HepG2 (cell line): Measurements from ENCODE around the gene PROX1. TPM values are rescaled to one million over a fixed set of nuclear protein-coding genes. Genes with fewer than 3 reads are reported as not detected.

Source experiments
- BCL6 ChIP-seq: IDR thresholded peaks from 2 replicates; pipeline ENCODE4 v1.6.1; 2016; ENCODE audit warnings: missing genetic modification reagents, missing compliant biosample characterization
- CBX1 ChIP-seq: IDR thresholded peaks from one replicate; pipeline ENCODE4 v1.6.1; 2016; ENCODE audit warnings: antibody characterized with exemption, low read depth
- DR1 ChIP-seq: sonication (generic); formaldehyde crosslinking; IDR thresholded peaks from 2 replicates; pipeline ENCODE4 v1.8.0; 2021; ENCODE audit warnings: mild to moderate bottlenecking, missing genetic modification reagents, inconsistent platforms
- EP300 ChIP-seq, 3 experiments: sonication (generic) in 1 of 3; formaldehyde crosslinking in 1 of 3; IDR thresholded peaks; 2 replicates each; pipeline versions ENCODE4 v1.5.1 to v1.6.1; 2011 to 2020; ENCODE audit warnings: low read depth in 2 of 3, low read length in 2 of 3, borderline replicate concordance in 1 of 3, improper control_type of control experiment in 1 of 3, mild to moderate bottlenecking in 1 of 3, missing genetic modification reagents in 1 of 3, moderate library complexity in 1 of 3
- FOSL2 ChIP-seq: sonication (generic); formaldehyde crosslinking; IDR thresholded peaks from 2 replicates; pipeline ENCODE4 v1.4.0; 2020; ENCODE audit warnings: missing genetic modification reagents
- HDAC2 ChIP-seq: sonication (generic); formaldehyde crosslinking; IDR thresholded peaks from 2 replicates; pipeline ENCODE4 v1.4.0; 2020; ENCODE audit warnings: missing genetic modification reagents
- KDM2A ChIP-seq: sonication (generic); formaldehyde crosslinking; IDR thresholded peaks from 2 replicates; pipeline ENCODE4 v1.4.0; 2020; ENCODE audit warnings: low read depth, missing genetic modification reagents, borderline replicate concordance
- POGZ ChIP-seq: sonication (generic); formaldehyde crosslinking; IDR thresholded peaks from 2 replicates; pipeline ENCODE4 v1.4.0; 2020; ENCODE audit warnings: mild to moderate bottlenecking, missing genetic modification reagents
- SPEN ChIP-seq: sonication (generic); formaldehyde crosslinking; IDR thresholded peaks from 2 replicates; pipeline ENCODE4 v1.5.1; 2020; ENCODE audit warnings: low read depth, mild to moderate bottlenecking, missing genetic modification reagents
- TCF7 ChIP-seq: sonication (generic); IDR thresholded peaks from 2 replicates; pipeline ENCODE4 v1.6.1; 2016; ENCODE audit warnings: antibody characterized with exemption, low read depth
- TEAD3 ChIP-seq: optimal IDR thresholded peaks from 2 replicates; pipeline ENCODE3; 2016; ENCODE audit warnings: borderline replicate concordance
- ZNF280D ChIP-seq: sonication (generic); formaldehyde crosslinking; IDR thresholded peaks from 2 replicates; pipeline ENCODE4 v1.5.1; 2020; ENCODE audit warnings: mild to moderate bottlenecking, missing genetic modification reagents
- ZNF383 ChIP-seq: sonication (generic); formaldehyde crosslinking; IDR thresholded peaks from 2 replicates; pipeline ENCODE4 v1.4.0; 2020; ENCODE audit warnings: missing genetic modification reagents, mild to moderate bottlenecking, borderline replicate concordance
- ZNF430 ChIP-seq: sonication (generic); formaldehyde crosslinking; IDR thresholded peaks from 2 replicates; pipeline ENCODE4 v1.9.0; 2021; ENCODE audit warnings: mild to moderate bottlenecking, missing genetic modification reagents
- ZNF713 ChIP-seq: sonication (generic); formaldehyde crosslinking; IDR thresholded peaks from 2 replicates; pipeline ENCODE4 v1.4.0; 2020; ENCODE audit warnings: mild to moderate bottlenecking, missing genetic modification reagents
- ZNF776 ChIP-seq: sonication (generic); formaldehyde crosslinking; IDR thresholded peaks from 2 replicates; pipeline ENCODE4 v1.4.0; 2020; ENCODE audit warnings: mild to moderate bottlenecking, missing genetic modification reagents
- ZNF883 ChIP-seq: sonication (generic); formaldehyde crosslinking; IDR thresholded peaks from 2 replicates; pipeline ENCODE4 v1.5.1; 2020; ENCODE audit warnings: mild to moderate bottlenecking, missing genetic modification reagents; ENCODE audit errors: not compliant biosample characterization
- polyA plus RNA-seq, 8 experiments: library from polyadenylated mRNA; depleted of rRNA in 3 of 8; stranded (reverse) in 7 of 8; unstranded in 1 of 8; fragments of >200 nt; fragmentation: Illumina TruSeq in 4 of 8; extraction: Trizol in 4 of 8; gene quantifications; 2 replicates each; pipeline versions ENCODE4 v1.2.1 to v1.2.3, GENCODE V29; 2011 to 2016; ENCODE audit warnings: low read depth in 4 of 8, missing spikeins in 1 of 8, mixed read lengths in 1 of 8; ENCODE audit not compliant: insufficient read depth in 1 of 8
- total RNA-seq, 5 experiments: library from RNA; depleted of rRNA; stranded (reverse); fragments of >200 nt; fragmentation: Illumina TruSeq; extraction: Trizol; gene quantifications; 2 replicates each; pipeline ENCODE4 v1.2.3, GENCODE V29; 2016; ENCODE audit warnings: low read depth in 1 of 5
- TF ChIP-seq, protein P1 (sequence below): sonication (generic); formaldehyde crosslinking; IDR thresholded peaks from 2 replicates; pipeline ENCODE4 v1.4.0; 2020; ENCODE audit warnings: missing genetic modification reagents, borderline replicate concordance
- TF ChIP-seq, protein P2 (sequence below): sonication (generic); formaldehyde crosslinking; IDR thresholded peaks from 2 replicates; pipeline ENCODE4 v1.8.0; 2022; ENCODE audit warnings: low read depth, missing genetic modification reagents
- TF ChIP-seq, protein P3 (sequence below): sonication (generic); formaldehyde crosslinking; IDR thresholded peaks from 2 replicates; pipeline ENCODE4 v1.4.0; 2020; ENCODE audit warnings: low read depth, mild to moderate bottlenecking, missing genetic modification reagents

The PROX1 gene
- total and polyA plus RNA-seq, 2 of the 13 experiments (the other 11 are each of a cell fraction or from before 2014, with no cell fraction given) = 12.3 to 30.2 TPM

DNA sequence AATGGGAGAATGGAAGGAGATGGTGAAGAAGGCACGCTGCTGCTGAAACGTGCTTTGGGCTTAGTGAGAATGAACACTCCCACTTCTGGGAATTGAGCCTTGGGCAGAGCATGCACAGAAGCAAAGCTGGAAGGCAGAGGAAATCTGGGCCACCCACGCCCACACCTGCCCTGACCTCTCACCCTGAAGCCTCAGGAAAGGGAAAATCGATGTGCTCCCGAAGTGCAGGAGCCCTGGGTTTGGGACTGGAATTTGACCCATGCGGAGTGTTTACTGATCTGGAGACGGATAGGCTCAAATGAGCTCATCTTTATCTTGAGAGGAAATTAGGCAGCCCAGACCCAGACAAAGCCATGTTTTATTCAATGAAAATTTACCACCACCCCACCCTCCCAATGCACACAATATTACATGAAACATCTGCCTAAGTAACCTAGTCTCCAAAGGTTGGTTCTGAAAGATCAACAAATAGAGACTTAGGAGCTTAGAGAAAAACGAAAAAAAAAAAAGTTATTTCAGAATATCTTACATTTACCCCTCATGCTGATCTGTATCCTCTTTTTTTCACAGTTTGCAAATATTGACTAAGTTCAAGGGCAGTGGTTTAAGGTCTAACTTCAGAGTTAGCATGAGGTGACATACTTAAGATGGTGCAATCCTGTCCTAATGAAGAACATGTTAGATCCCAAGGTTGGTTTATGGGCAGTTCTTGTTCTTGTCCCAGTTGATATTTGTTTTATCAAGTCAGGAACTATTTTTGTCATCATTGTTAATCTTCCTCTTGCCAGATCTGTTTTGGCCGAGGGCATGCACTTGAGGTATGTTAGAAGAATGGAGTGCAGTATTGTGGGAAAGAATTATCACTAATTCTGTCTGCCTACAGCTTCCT lies 63.0 kb downstream of the PROX1 start (continued):
- TF ChIP-seq ZNF883 (CRISPR knock-in tag) (no peak), HDAC2 (CRISPR knock-in tag) (peak; percentile 97), DR1 (CRISPR knock-in tag) (peak; percentile 45), EP300 (IDR thresholded peaks at IDR 0.05; ENCODE audit: low read depth in 2 of 2, low read length in 2 of 2) (peak; percentile 66 to 96), EP300 (CRISPR knock-in tag; IDR thresholded peaks at IDR 0.05; ENCODE audit: borderline replicate concordance) (peak; percentile 96), ZNF776 (CRISPR knock-in tag) (0 out of 2 replicates have a peak, but pooled peaks have one; percentile 32), SPEN (CRISPR knock-in tag) (peak; percentile 83; the same call in 1 of the 2 replicates), POGZ (CRISPR knock-in tag) (peak; percentile 98), BCL6 (CRISPR knock-in tag) (peak; percentile 96), KDM2A (peak; percentile 76), CBX1 (peak; percentile 72), TCF7 (peak; percentile 82), ZNF383 (CRISPR knock-in tag) (no peak), ZNF280D (peak; percentile 71), TEAD3 (CRISPR knock-in tag) (peak; percentile 93), ZNF713 (CRISPR knock-in tag) (no peak), FOSL2 (peak; percentile 87), ZNF430 (CRISPR knock-in tag) (peak; percentile 96)
- TF ChIP-seq, protein P1, sequence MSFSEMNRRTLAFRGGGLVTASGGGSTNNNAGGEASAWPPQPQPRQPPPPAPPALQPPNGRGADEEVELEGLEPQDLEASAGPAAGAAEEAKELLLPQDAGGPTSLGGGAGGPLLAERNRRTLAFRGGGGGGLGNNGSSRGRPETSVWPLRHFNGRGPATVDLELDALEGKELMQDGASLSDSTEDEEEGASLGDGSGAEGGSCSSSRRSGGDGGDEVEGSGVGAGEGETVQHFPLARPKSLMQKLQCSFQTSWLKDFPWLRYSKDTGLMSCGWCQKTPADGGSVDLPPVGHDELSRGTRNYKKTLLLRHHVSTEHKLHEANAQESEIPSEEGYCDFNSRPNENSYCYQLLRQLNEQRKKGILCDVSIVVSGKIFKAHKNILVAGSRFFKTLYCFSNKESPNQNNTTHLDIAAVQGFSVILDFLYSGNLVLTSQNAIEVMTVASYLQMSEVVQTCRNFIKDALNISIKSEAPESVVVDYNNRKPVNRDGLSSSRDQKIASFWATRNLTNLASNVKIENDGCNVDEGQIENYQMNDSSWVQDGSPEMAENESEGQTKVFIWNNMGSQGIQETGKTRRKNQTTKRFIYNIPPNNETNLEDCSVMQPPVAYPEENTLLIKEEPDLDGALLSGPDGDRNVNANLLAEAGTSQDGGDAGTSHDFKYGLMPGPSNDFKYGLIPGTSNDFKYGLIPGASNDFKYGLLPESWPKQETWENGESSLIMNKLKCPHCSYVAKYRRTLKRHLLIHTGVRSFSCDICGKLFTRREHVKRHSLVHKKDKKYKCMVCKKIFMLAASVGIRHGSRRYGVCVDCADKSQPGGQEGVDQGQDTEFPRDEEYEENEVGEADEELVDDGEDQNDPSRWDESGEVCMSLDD = peak; percentile 92
- TF ChIP-seq, protein P2, sequence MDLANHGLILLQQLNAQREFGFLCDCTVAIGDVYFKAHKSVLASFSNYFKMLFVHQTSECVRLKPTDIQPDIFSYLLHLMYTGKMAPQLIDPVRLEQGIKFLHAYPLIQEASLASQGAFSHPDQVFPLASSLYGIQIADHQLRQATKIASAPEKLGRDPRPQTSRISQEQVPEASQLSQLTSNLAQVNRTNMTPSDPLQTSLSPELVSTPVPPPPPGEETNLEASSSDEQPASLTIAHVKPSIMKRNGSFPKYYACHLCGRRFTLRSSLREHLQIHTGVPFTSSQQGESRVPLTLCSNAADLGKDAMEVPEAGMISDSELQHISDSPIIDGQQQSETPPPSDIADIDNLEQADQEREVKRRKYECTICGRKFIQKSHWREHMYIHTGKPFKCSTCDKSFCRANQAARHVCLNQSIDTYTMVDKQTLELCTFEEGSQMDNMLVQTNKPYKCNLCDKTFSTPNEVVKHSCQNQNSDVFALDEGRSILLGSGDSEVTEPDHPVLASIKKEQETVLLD = no peak
- TF ChIP-seq, protein P3, sequence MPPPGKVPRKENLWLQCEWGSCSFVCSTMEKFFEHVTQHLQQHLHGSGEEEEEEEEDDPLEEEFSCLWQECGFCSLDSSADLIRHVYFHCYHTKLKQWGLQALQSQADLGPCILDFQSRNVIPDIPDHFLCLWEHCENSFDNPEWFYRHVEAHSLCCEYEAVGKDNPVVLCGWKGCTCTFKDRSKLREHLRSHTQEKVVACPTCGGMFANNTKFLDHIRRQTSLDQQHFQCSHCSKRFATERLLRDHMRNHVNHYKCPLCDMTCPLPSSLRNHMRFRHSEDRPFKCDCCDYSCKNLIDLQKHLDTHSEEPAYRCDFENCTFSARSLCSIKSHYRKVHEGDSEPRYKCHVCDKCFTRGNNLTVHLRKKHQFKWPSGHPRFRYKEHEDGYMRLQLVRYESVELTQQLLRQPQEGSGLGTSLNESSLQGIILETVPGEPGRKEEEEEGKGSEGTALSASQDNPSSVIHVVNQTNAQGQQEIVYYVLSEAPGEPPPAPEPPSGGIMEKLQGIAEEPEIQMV (CRISPR knock-in tag) = peak; percentile 67; the same call in 1 of the 2 replicates
